HEK293 (cell line): ENCODE measurements around the gene MAU2.

Experiments used
- CTCF ChIP-seq: fragments of 450-650 bp; formaldehyde crosslinking; IDR thresholded peaks from 2 replicates; pipeline ENCODE4 v1.5.1; 2016; ENCODE audit warnings: missing biosample characterization, missing genetic modification characterization
- MYNN ChIP-seq: fragments of 450-650 bp; formaldehyde crosslinking; IDR thresholded peaks from 2 replicates; pipeline ENCODE4 v1.5.1; 2016; ENCODE audit warnings: missing biosample characterization, missing genetic modification characterization, borderline replicate concordance
- MZF1 ChIP-seq: fragments of 450-650 bp; formaldehyde crosslinking; IDR thresholded peaks from 2 replicates; pipeline ENCODE4 v1.5.1; 2017; ENCODE audit warnings: missing biosample characterization, missing genetic modification characterization, borderline replicate concordance
- PBX3 ChIP-seq: sonication (generic); formaldehyde crosslinking; IDR thresholded peaks from 2 replicates; pipeline ENCODE4 v1.8.1; 2022; ENCODE audit warnings: mild to moderate bottlenecking, moderate library complexity, missing genetic modification reagents
- PRDM10 ChIP-seq: fragments of 450-650 bp; formaldehyde crosslinking; IDR thresholded peaks from 2 replicates; pipeline ENCODE4 v1.5.1; 2016; ENCODE audit warnings: missing biosample characterization, missing genetic modification characterization
- REPIN1 ChIP-seq: fragments of 450-650 bp; formaldehyde crosslinking; IDR thresholded peaks from 2 replicates; pipeline ENCODE4 v1.5.1; 2017; ENCODE audit warnings: missing biosample characterization, missing genetic modification characterization, low read depth
- ZBTB8A ChIP-seq: fragments of 450-650 bp; formaldehyde crosslinking; IDR thresholded peaks from 2 replicates; pipeline ENCODE4 v1.5.1; 2016; ENCODE audit warnings: missing biosample characterization, missing genetic modification characterization
- ZNF169 ChIP-seq: fragments of 450-650 bp; formaldehyde crosslinking; IDR thresholded peaks from 2 replicates; pipeline ENCODE4 v1.5.1; 2016; ENCODE audit warnings: missing biosample characterization, missing genetic modification characterization
- ZNF423 ChIP-seq: fragments of 450-650 bp; formaldehyde crosslinking; IDR thresholded peaks from 2 replicates; pipeline ENCODE4 v1.5.1; 2016; ENCODE audit warnings: missing biosample characterization, missing genetic modification characterization
- ZNF692 ChIP-seq: fragments of 450-650 bp; formaldehyde crosslinking; IDR thresholded peaks from 2 replicates; pipeline ENCODE4 v1.5.1; 2016; ENCODE audit warnings: missing biosample characterization, missing genetic modification characterization
- ZNF747 ChIP-seq: fragments of 450-650 bp; formaldehyde crosslinking; IDR thresholded peaks from 2 replicates; pipeline ENCODE4 v1.5.1; 2016; ENCODE audit warnings: missing biosample characterization, missing genetic modification characterization

- TF ChIP-seq MYNN (no peak), ZNF423 (no peak), ZNF169 (no peak), CTCF (tag by site-specific recombination) (no peak), ZNF692 (tag by site-specific recombination) (no peak), REPIN1 (no peak), MZF1 (tag by site-specific recombination) (no peak), ZBTB8A (no peak), ZNF747 (tag by site-specific recombination) (no peak), PRDM10 (tag by site-specific recombination) (no peak), PBX3 (no peak)
Measured at GRCh38 chr19:19381007-19381926, 60.6 kb downstream of the MAU2 start.
